ENCODE measurements around the gene ERCC8.

Gene ERCC8

DNA sequence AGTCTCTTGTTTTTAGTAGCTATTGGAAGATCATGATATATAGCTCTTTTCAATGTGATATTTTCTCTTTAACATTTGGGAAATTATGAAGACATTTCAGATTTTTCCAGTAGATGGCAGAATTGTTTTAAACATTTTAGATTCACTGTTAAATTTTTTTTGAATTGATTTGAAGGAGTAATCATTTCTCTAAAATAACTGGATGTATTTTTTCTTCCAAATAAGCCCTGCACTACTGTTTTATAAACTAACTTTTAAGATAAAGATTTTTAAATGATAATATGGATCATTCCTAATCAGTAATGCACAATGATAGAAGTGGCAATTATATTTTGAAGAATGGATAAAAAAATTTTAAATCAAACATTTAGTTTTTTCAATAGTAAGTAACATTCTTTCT, 14.3 kb upstream of the ERCC8 start:
- H4K91ac ChIP-seq (ENCODE audit: low read depth, low read length): no peak overlapping the region
- no peak overlapping the region for H2BK120ac ChIP-seq (ENCODE audit: insufficient read depth, low read length, poor library complexity)
- H2BK12ac ChIP-seq (ENCODE audit: low read length): no peak overlapping the region
- H3K27me3 ChIP-seq (ENCODE audit: insufficient read depth, low read length): no peaks in the 10 kb centered on the region
- no peaks in the 10 kb centered on the region for H3K4me1 ChIP-seq (ENCODE audit: control insufficient read depth in 1 of 2, insufficient read depth in 2 of 2, low read length in 2 of 2)
- H3K79me2 ChIP-seq (ENCODE audit: control insufficient read depth, insufficient read depth, low read length, poor library complexity): no peaks in the 10 kb centered on the region
- no peaks in the 10 kb centered on the region for H3K9me3 ChIP-seq (ENCODE audit: insufficient read depth, low read depth, low read length)
- no peak overlapping the region for H3K4me2 ChIP-seq (ENCODE audit: low read length)
- H3K18ac ChIP-seq (ENCODE audit: low read length): no peak overlapping the region
- no peak overlapping the region for H3K4ac ChIP-seq (ENCODE audit: low read depth, low read length)
- H3K36me3 ChIP-seq (ENCODE audit: control insufficient read depth in 1 of 2, insufficient read depth in 2 of 2, low read length in 2 of 2): no peaks in the 10 kb centered on the region
- H3K23ac ChIP-seq (ENCODE audit: low read length): no peak overlapping the region
- no peak overlapping the region for H3K27ac ChIP-seq (ENCODE audit: low read depth, low read length)
- no peak overlapping the region for H3K4me3 ChIP-seq (ENCODE audit: low read depth, low read length)
- no peak overlapping the region for H4K8ac ChIP-seq (ENCODE audit: low read depth, low read length)
- no peak overlapping the region for H3K14ac ChIP-seq (ENCODE audit: low read length)
- H3K9ac ChIP-seq (ENCODE audit: low read length): no peak overlapping the region
- no peak overlapping the region for H4K12ac ChIP-seq (ENCODE audit: low read depth, low read length)
- no peak overlapping the region for H2BK5ac ChIP-seq (ENCODE audit: low read depth, low read length, poor library complexity)
- no peak overlapping the region for H2AFZ ChIP-seq (ENCODE audit: insufficient read depth, low read length, poor library complexity)
- peak in 1 of 2 donors; percentile 45 for DNase-seq
- no peak overlapping the region for H2AK5ac ChIP-seq (ENCODE audit: low read length)
- no peaks in the 10 kb centered on the region for H3K79me1 ChIP-seq (ENCODE audit: low read length)

DNA sequence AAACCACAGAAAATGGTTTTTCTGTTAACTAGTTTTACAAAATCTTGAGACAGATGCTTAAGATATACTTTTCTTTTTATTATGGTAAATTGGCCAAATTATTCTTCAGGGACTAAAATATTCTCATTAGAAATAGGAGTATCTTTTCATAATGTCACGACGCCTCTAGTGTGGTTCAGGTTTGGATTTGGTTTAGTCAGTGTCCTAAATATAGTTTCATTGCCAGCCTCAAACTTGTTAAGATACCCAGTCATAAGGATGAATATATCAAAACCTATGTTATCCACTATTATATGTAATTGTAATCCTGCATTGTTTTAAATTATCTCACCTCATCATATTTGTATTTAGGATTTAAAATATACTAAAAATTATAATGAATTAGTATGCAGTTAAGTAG, 13.8 kb upstream of the ERCC8 start:
- H2AK5ac ChIP-seq (ENCODE audit: low read length): no peak overlapping the region
- no peaks in the 10 kb centered on the region for H3K9me3 ChIP-seq (ENCODE audit: insufficient read depth, low read depth, low read length)
- no peaks in the 10 kb centered on the region for H3K79me2 ChIP-seq (ENCODE audit: control insufficient read depth, insufficient read depth, low read length, poor library complexity)
- H2BK5ac ChIP-seq (ENCODE audit: low read depth, low read length, poor library complexity): no peak overlapping the region
- H4K12ac ChIP-seq (ENCODE audit: low read depth, low read length): no peak overlapping the region
- H2BK12ac ChIP-seq (ENCODE audit: low read length): no peak overlapping the region
- H3K36me3 ChIP-seq (ENCODE audit: control insufficient read depth in 1 of 2, insufficient read depth in 2 of 2, low read length in 2 of 2): no peaks in the 10 kb centered on the region
- H3K4me2 ChIP-seq (ENCODE audit: low read length): no peak overlapping the region
- no peak overlapping the region for H2BK120ac ChIP-seq (ENCODE audit: insufficient read depth, low read length, poor library complexity)
- no CpG with 5 or more reads among the region's 2 CpGs for WGBS (ENCODE audit: extremely low coverage, insufficient coverage, insufficient read length)
- no peak overlapping the region for H3K4me3 ChIP-seq (ENCODE audit: low read depth, low read length)
- no peaks in the 10 kb centered on the region for H3K4me1 ChIP-seq (ENCODE audit: control insufficient read depth in 1 of 2, insufficient read depth in 2 of 2, low read length in 2 of 2)
- H3K79me1 ChIP-seq (ENCODE audit: low read length): no peaks in the 10 kb centered on the region
- no peak overlapping the region for H3K18ac ChIP-seq (ENCODE audit: low read length)
- H4K91ac ChIP-seq (ENCODE audit: low read depth, low read length): no peak overlapping the region
- no peak overlapping the region for H3K23ac ChIP-seq (ENCODE audit: low read length)
- no peak overlapping the region for H3K4ac ChIP-seq (ENCODE audit: low read depth, low read length)
- no peak overlapping the region for H2AFZ ChIP-seq (ENCODE audit: insufficient read depth, low read length, poor library complexity)
- H4K8ac ChIP-seq (ENCODE audit: low read depth, low read length): no peak overlapping the region
- H3K27ac ChIP-seq (ENCODE audit: low read depth, low read length): no peak overlapping the region
- H3K9ac ChIP-seq (ENCODE audit: low read length): no peak overlapping the region
- H3K27me3 ChIP-seq (ENCODE audit: insufficient read depth, low read length): no peaks in the 10 kb centered on the region
- DNase-seq: no peak
- H3K14ac ChIP-seq (ENCODE audit: low read length): no peak overlapping the region

DNA sequence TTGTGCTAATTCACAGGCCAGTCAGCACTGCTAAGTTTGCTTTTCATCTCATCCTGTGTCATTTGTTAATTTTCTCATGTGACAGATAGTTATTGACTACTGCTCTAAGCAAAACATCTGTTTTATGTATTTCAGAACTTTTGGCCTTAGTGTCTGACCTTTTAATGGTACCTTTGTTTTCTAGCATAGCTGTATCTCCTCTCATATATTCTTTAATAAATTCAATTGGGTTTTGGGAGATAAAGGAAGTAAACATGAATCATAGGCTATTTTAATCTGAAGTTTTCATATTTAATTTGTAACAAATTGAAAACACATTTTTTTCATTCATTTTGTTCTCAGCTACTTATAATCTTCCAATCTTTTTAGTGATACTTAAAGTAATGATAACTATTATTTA, 13.2 kb upstream of the ERCC8 start:
- H3K79me2 ChIP-seq (ENCODE audit: control insufficient read depth, insufficient read depth, low read length, poor library complexity): no peaks in the 10 kb centered on the region
- no peaks in the 10 kb centered on the region for H3K36me3 ChIP-seq (ENCODE audit: control insufficient read depth in 1 of 2, insufficient read depth in 2 of 2, low read length in 2 of 2)
- no peak overlapping the region for H4K12ac ChIP-seq (ENCODE audit: low read depth, low read length)
- no peak overlapping the region for H3K4me2 ChIP-seq (ENCODE audit: low read length)
- no peak overlapping the region for H2BK120ac ChIP-seq (ENCODE audit: insufficient read depth, low read length, poor library complexity)
- H3K23ac ChIP-seq (ENCODE audit: low read length): no peak overlapping the region
- no peaks in the 10 kb centered on the region for H3K4me1 ChIP-seq (ENCODE audit: control insufficient read depth in 1 of 2, insufficient read depth in 2 of 2, low read length in 2 of 2)
- no peak overlapping the region for H3K4ac ChIP-seq (ENCODE audit: low read depth, low read length)
- H2BK12ac ChIP-seq (ENCODE audit: low read length): no peak overlapping the region
- no peak overlapping the region for H2BK5ac ChIP-seq (ENCODE audit: low read depth, low read length, poor library complexity)
- H3K79me1 ChIP-seq (ENCODE audit: low read length): no peaks in the 10 kb centered on the region
- no peak for DNase-seq
- no peak overlapping the region for H4K8ac ChIP-seq (ENCODE audit: low read depth, low read length)
- H2AFZ ChIP-seq (ENCODE audit: insufficient read depth, low read length, poor library complexity): no peak overlapping the region
- no peak overlapping the region for H3K14ac ChIP-seq (ENCODE audit: low read length)
- no peak overlapping the region for H4K91ac ChIP-seq (ENCODE audit: low read depth, low read length)
- no peak overlapping the region for H3K4me3 ChIP-seq (ENCODE audit: low read depth, low read length)
- no peak overlapping the region for H3K9ac ChIP-seq (ENCODE audit: low read length)
- no peaks in the 10 kb centered on the region for H3K9me3 ChIP-seq (ENCODE audit: insufficient read depth, low read depth, low read length)
- no peak overlapping the region for H3K27ac ChIP-seq (ENCODE audit: low read depth, low read length)
- no peaks in the 10 kb centered on the region for H3K27me3 ChIP-seq (ENCODE audit: insufficient read depth, low read length)
- no peak overlapping the region for H2AK5ac ChIP-seq (ENCODE audit: low read length)
- no peak overlapping the region for H3K18ac ChIP-seq (ENCODE audit: low read length)

DNA sequence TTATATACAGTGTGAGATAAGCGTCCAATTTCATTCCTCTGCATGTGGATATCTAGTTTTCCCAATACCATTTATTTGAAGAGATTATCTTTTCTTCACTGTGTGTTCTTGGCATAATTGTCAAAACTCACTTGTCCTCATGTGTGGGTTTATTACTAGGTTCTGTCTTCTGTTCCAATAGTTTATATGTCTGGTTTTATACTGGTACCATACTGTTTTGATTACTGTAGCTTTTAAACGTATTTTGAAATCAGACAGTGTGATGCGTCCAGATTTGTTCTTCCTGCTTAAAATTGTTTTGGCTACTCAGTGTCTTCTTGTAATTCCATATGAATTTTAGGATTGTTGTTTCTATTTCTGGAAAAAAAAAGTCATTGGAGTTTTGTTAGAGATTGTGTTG, 10.4 kb upstream of the ERCC8 start:
- no CpG with 5 or more reads among the region's 3 CpGs for WGBS (ENCODE audit: extremely low coverage, insufficient coverage, insufficient read length)
- H3K27me3 ChIP-seq (ENCODE audit: insufficient read depth, low read length): no peaks in the 10 kb centered on the region
- H3K14ac ChIP-seq (ENCODE audit: low read length): no peak overlapping the region
- no peak overlapping the region for H2AFZ ChIP-seq (ENCODE audit: insufficient read depth, low read length, poor library complexity)
- H2BK5ac ChIP-seq (ENCODE audit: low read depth, low read length, poor library complexity): no peak overlapping the region
- no peak overlapping the region for H2AK5ac ChIP-seq (ENCODE audit: low read length)
- H2BK120ac ChIP-seq (ENCODE audit: insufficient read depth, low read length, poor library complexity): no peak overlapping the region
- H3K23ac ChIP-seq (ENCODE audit: low read length): no peak overlapping the region
- no peak overlapping the region for H3K4me2 ChIP-seq (ENCODE audit: low read length)
- H3K4ac ChIP-seq (ENCODE audit: low read depth, low read length): no peak overlapping the region
- H4K91ac ChIP-seq (ENCODE audit: low read depth, low read length): no peak overlapping the region
- no peak overlapping the region for H4K8ac ChIP-seq (ENCODE audit: low read depth, low read length)
- H3K27ac ChIP-seq (ENCODE audit: low read depth, low read length): no peak overlapping the region
- H3K9me3 ChIP-seq (ENCODE audit: insufficient read depth, low read depth, low read length): no peaks in the 10 kb centered on the region
- DNase-seq: no peak
- no peaks in the 10 kb centered on the region for H3K36me3 ChIP-seq (ENCODE audit: control insufficient read depth in 1 of 2, insufficient read depth in 2 of 2, low read length in 2 of 2)
- no peak overlapping the region for H3K9ac ChIP-seq (ENCODE audit: low read length)
- no peak overlapping the region for H4K12ac ChIP-seq (ENCODE audit: low read depth, low read length)
- no peak overlapping the region for H3K4me3 ChIP-seq (ENCODE audit: low read depth, low read length)
- no peaks in the 10 kb centered on the region for H3K79me2 ChIP-seq (ENCODE audit: control insufficient read depth, insufficient read depth, low read length, poor library complexity)
- H3K79me1 ChIP-seq (ENCODE audit: low read length): no peaks in the 10 kb centered on the region
- H3K4me1 ChIP-seq (ENCODE audit: control insufficient read depth in 1 of 2, insufficient read depth in 2 of 2, low read length in 2 of 2): no peaks in the 10 kb centered on the region
- H3K18ac ChIP-seq (ENCODE audit: low read length): no peak overlapping the region
- H2BK12ac ChIP-seq (ENCODE audit: low read length): no peak overlapping the region

GRCh38 chr5:60948738-60949137, 3.9 kb upstream of the ERCC8 start:
- H4K12ac ChIP-seq (ENCODE audit: low read depth, low read length): no peak overlapping the region
- H2BK12ac ChIP-seq (ENCODE audit: low read length): no peak overlapping the region

More at GRCh38 chr5:60948738-60949137, 3.9 kb upstream of the ERCC8 start:
- no peak overlapping the region for H2AFZ ChIP-seq (ENCODE audit: insufficient read depth, low read length, poor library complexity)
- no peak overlapping the region for H2BK5ac ChIP-seq (ENCODE audit: low read depth, low read length, poor library complexity)
- DNase-seq: no peak
- H3K9ac ChIP-seq (ENCODE audit: low read length): no peak overlapping the region
- no peaks in the 10 kb centered on the region for H3K9me3 ChIP-seq (ENCODE audit: insufficient read depth, low read depth, low read length)
- H4K8ac ChIP-seq (ENCODE audit: low read depth, low read length): no peak overlapping the region
- H3K4me1 ChIP-seq (ENCODE audit: control insufficient read depth in 1 of 2, insufficient read depth in 2 of 2, low read length in 2 of 2): peaks cover 2 to 5% of the 10 kb centered on the region in 2 experiments
- H3K27ac ChIP-seq (ENCODE audit: low read depth, low read length): no peak overlapping the region
- no CpG with 5 or more reads among the region's 1 CpG for WGBS (ENCODE audit: extremely low coverage, insufficient coverage, insufficient read length)
- no peaks in the 10 kb centered on the region for H3K36me3 ChIP-seq (ENCODE audit: control insufficient read depth in 1 of 2, insufficient read depth in 2 of 2, low read length in 2 of 2)
- no peak overlapping the region for H3K4ac ChIP-seq (ENCODE audit: low read depth, low read length)
- no peak overlapping the region for H3K23ac ChIP-seq (ENCODE audit: low read length)
- H3K79me1 ChIP-seq (ENCODE audit: low read length): peaks cover 2% of the 10 kb centered on the region
- H3K4me2 ChIP-seq (ENCODE audit: low read length): no peak overlapping the region
- H2BK120ac ChIP-seq (ENCODE audit: insufficient read depth, low read length, poor library complexity): no peak overlapping the region
- no peak overlapping the region for H3K4me3 ChIP-seq (ENCODE audit: low read depth, low read length)
- no peak overlapping the region for H3K14ac ChIP-seq (ENCODE audit: low read length)
- no peak overlapping the region for H4K91ac ChIP-seq (ENCODE audit: low read depth, low read length)
- H3K27me3 ChIP-seq (ENCODE audit: insufficient read depth, low read length): no peaks in the 10 kb centered on the region
- no peak overlapping the region for H2AK5ac ChIP-seq (ENCODE audit: low read length)
- H3K18ac ChIP-seq (ENCODE audit: low read length): no peak overlapping the region
- H3K79me2 ChIP-seq (ENCODE audit: control insufficient read depth, insufficient read depth, low read length, poor library complexity): no peaks in the 10 kb centered on the region

Measured in trophoblast cell (in vitro differentiated cells and primary cell).